22Rv1 (cell line): ENCODE measurements around the gene DIP2C.

Experiments used
- CTCF ChIP-seq: fragments of 450-650 bp; IDR thresholded peaks from 2 replicates; pipeline ENCODE4 v1.5.1; 2017; ENCODE audit warnings: mild to moderate bottlenecking
- ZFX ChIP-seq: fragments of 450-650 bp; IDR thresholded peaks from 2 replicates; pipeline ENCODE4 v1.6.1; 2017; ENCODE audit warnings: antibody characterized with exemption, borderline replicate concordance

GRCh38 chr10:398954-399353 lies 290.5 kb downstream of the DIP2C start:
- TF ChIP-seq CTCF: no peak
- no peak for TF ChIP-seq ZFX
